Hematopoietic multipotent progenitor cell treated with erythropoietin and hydrocortisone succinate and interleukin-3 and kit ligand, for 15 days (in vitro differentiated cells): ENCODE measurements around the gene SAMD4B.

ENCODE experiments used
- DNase-seq: peaks from one replicate; pipeline ENCODE4 v3.0.0-alpha.2; 2015; ENCODE audit warnings: low spot score

Gene SAMD4B

DNA sequence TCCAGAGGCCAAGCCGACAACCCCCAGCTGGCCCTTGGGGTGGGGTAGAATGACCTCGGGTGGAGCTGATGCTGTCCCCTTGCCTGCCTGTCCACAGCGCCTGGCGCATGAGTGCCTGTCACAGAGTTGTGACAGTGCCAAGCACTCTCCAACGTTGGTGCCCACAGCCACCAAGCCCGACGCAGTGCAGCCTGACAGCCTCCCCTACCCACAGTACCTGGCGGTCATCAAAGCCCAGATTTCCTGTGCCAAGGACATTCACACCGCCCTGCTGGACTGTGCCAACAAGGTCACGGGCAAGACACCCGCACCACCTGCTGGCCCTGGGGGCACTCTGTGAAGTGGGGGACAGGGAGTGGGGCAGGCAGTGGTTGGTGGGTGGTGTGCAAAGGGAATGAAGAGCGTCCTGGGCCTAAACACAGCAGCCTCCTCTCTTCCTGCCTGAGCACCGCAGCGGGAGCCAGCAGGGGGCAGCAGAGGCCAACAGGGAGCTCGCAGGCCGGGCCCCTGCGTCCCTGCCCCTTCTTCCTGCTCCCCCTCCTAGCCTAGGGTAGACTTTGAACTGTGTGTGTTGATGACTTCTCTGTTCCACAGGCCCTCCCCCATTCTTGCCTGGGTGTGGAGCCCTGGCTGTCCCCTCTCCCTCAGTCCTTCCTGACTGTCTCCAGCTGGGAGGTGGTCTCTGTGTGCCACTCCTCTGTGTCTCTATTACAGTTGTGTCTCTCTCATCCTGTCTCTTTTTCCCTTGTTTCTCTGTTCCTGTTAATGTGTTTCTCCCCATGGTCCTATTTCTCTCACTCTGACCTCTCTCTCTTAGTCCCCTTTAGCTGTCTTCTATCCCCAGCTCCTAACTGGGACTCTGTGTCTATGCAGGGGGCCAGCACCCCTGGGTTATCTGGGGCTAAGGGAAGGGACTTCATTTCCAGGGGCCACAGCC is 55.4 kb downstream of the SAMD4B start:
- DNase-seq: peak; percentile 89

DNA sequence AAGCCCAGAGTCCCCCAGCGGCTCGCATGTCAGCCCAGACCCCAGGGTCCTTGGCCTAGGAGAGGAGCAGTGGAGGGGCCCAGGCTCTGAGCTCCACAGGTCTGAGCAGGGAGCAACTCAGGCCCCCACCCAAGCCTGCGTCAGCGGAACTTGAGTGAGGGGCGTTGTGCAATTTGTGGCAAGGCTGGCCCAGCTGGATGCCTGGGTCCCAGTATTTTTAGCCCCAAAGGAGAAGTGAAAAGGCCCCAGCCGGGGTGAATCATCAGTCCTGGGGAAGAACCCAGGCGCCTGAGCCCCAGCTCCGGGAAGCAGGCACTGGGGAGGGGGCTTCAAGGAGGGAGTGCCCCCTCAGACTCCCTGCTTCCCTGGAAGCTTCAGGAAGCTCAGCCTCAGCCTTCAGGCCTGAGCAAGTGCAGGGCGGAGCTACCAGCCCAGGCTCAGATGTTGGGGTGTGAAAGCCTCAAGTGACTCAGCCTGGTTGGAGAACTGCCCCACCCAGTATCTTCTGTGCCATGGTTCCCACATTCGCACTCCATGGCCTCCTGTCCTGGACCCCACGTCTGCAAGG is 56.2 kb downstream of the SAMD4B start:
- peak; percentile 91 for DNase-seq

DNA sequence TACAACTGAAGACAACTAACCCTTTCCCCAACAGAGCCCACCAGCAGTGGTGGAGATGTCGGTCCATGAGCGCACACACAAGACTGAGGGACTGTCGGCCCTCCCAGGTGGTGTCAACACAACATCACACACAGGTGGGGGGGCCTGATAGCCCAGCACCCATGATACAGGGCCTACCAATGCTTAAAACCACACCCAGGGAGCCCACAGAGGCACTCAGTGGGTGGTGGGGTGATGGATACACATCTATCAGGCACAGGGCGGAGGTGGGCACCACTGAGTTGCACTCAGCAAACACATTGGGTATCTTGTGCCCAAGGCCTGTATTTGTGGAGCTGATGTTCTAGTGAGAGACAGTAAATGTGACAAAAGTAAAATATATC is 57.4 kb downstream of the SAMD4B start:
- DNase-seq: peak; percentile 29

DNA sequence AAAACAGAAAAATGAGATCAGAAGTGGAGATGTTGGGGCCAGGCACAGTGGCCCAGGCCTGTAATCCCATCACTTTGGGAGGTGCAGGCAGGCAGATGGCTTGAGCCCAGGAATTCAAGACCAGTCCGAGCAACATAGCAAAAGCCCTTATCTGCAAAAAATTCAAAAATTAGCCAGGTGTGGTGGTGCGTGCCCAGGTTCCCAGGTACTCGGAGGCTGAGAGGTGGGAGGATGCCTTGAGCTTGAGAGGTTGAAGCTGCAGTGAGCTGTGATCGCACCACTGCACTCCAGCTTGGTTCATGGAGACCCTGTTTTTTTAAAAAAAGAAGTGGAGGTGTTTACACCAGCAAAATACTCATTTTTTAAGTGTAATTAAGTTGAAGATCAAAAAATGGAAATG is 57.8 kb downstream of the SAMD4B start:
- no peak for DNase-seq

- no peak for DNase-seq
Measured at GRCh38 chr19:39401070-39401548, 58.9 kb downstream of the SAMD4B start.

DNA sequence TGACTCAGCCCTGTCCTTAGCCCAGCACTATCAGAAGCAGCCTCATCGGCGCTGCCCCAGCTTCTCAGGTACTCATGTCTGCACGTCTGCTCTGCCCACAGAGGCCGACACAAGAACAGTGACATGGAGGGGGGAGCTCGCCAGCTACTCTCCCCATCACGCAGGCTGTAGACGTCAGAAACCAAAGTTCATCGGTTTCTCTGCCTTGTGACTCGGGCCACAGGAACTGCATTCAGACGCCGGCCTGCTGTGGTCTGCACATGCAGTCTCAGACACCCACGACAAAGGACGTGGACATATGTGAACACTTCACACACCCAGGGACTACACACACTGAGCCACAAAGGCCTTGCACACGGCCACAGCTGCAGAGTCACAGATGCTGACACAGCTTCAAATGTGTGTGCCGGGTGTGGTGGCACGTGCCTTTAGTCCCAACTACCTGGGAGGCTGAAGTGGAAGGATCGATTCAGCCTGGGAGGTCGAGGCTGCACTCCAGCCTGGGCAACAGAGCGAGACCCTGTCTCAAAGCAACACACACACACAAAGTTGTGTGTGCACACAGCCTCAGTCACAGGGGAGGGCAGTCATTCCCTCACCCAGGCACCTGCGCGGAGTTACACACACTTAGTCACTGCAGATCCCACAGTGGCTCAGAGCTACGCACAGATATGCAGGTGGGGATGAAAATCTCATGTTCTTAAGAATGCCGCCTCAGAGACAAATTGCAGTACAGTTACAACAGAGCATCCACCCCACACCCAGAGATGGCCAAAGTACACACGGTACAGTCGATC is 59.5 kb downstream of the SAMD4B start:
- DNase-seq: peak; percentile 75

- peak; percentile 85 for DNase-seq
Measured at GRCh38 chr19:39402346-39403300, 60.4 kb downstream of the SAMD4B start.

DNA sequence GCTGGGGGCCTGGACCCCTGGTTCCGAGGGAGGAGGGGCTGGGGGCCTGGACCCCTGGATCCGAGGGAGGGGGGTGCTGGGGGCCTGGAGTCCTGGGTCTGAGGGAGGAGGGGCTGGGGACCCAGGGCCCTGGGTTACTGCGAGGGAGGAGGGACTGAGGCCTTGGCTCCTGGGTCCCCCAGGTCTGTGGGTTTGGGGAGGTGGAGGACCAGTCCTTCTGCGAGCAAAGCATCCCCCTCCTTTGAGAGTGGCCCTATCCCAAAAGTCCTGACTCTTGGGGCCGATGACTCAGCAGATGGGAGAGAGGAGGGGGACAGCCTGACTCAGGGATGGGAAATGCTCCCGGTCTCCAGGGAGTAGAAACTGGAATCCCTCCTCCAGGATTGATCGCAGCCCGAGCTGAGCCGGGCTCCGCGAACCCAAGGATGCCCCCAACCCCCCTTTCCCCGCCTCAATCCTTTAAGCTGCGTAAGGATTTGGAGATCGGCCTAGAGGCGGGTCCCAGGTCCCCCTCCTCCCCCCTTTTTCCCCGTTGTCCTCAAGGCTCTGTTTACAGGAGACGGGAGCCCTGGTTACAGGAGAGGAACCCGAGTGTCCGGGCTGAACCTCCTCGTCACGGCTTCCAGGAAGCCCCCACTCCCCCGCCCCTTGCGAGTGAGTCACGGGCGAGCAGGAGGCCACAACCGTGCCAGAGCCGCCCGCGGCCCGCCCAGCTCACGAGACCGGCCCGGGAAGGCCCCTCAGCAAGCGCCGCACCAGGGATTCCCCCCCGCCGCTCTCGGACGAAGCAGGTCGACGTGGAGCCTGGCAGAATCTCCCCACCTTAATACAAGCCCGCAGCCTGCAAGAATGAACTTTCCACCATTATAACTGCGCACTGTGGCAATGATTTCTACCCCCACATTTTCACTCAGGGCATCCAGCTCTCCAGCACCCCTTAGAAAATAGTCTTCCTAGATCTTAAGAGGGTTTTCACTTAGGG is 61.4 kb downstream of the SAMD4B start:
- DNase-seq: peak; percentile 91

DNA sequence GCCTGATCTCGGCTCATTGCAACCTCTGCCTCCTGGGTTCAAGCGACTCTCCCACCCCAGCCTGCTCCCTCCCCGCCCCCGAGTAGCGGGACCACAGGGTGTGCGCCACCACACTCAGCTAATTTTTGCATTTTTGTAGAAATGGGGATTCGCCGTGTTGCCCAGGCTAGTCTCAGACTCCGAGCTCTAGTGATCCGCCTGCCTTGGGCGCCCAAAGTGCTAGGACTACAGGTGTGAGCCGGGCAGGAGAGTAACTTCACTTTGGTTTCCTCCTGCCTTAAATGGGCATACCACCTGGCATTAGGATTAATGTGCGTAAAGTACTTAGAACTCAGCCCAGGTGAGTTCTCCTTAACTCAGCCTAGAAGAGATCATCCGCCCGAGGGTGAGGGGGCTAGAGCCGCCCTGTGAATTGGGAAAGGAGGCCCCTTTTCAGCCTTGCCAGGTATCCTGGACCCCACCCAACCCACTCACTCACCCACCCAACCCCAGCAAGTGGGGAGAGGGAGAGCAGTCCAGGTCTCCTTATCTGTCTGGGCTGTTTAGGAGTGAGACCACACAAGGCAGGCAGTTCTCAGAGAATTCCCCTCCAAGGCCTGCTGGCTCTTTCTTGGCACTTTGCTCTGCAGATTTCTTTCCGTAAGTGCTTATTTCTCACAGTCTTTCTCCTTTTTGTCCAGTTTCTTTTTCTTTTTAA is 63.2 kb downstream of the SAMD4B start:
- peak; percentile 17 for DNase-seq

DNA sequence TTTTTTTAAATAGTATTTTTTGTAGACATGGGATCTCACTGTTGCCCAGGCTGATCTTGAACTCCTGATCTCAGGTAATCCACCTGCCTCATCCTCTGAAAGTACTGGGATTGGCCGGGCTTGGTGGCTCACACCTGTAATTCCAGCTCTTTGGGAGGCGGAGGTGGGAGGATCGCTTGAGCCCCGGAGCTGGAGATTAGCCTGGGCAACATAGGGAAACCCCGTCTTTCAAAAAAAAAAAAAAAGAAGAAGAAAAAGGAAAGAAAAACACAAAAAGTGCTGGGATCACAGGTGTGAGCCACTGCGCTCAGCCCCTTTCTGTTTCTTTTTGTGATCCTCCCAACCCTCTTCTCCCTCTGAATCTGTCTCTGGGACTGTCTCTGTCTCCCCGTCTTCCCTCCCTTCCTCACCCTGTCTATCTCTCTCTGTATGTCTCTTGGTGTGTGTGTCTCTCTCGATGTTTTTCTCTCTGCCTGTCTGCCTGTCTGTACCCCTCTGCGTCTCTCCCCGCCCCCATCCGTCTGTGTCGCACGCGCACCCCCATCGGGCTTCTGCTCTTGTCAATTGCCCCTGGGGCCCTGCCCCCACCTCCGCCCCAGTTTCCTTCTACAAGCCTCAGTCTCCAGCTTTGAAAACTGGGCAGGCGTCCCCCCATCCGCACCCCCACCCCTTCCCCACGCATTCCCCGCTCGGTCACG is 63.9 kb downstream of the SAMD4B start:
- peak; percentile 54 for DNase-seq

DNA sequence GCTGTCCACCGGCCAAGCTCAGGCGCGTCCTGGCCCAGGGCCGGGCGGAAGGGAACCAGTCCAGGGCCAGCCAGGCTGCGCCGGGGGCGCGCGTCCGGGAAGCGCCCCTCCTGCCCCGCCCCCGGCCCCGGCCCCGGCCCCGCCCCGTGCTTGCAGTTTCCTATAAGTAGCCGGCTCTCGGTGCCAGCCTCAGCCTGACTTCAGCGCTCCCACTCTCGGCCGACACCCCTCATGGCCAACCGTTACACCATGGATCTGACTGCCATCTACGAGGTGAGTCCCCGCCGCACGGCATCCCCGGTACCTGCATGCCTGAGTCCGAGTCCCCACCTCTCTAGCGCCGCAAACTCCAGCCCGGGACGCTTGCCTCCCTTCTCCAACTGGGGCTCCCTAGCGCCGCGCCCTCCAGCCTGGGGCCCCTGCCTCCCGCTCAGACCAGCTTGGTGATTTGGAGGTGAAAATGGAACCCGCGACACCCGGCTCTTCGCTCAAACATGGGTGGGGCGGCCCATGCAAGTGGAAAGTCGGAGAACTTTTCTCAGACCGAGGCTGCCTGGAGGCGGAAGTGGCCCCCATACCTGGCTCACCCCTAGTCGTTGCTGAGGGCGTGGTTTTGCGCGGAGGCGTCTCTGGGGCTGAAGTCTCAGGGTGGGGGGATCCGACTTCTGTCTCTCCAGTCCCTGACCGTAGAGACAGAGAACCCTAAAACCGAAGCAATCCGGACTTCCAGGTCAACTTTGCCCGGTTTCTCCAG is 64.6 kb downstream of the SAMD4B start, which contains the start of gene ZFP36:
Gene ZFP36, plus strand, starts transcription at position 192 of the 754 bp plus-strand sequence. Its CDS starts 58 bp downstream, at position 250.
- DNase-seq: peak; percentile 71

DNA sequence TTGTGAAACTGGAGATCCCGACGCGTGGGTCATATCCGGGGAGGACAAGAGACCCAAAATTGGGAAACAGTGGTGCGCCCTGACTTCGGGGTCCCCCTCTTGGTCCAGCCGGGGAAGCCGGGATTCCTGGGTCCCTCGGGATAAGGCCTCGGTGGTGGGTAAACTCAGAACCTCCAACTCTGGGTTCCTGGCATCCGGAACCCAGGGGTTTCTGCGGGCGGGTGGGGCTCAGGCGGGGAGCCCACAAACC is 65.1 kb downstream of the SAMD4B start:
- no peak for DNase-seq

- DNase-seq: peak; percentile 61
Measured at GRCh38 chr19:39407660-39408391, 65.6 kb downstream of the SAMD4B start.

DNA sequence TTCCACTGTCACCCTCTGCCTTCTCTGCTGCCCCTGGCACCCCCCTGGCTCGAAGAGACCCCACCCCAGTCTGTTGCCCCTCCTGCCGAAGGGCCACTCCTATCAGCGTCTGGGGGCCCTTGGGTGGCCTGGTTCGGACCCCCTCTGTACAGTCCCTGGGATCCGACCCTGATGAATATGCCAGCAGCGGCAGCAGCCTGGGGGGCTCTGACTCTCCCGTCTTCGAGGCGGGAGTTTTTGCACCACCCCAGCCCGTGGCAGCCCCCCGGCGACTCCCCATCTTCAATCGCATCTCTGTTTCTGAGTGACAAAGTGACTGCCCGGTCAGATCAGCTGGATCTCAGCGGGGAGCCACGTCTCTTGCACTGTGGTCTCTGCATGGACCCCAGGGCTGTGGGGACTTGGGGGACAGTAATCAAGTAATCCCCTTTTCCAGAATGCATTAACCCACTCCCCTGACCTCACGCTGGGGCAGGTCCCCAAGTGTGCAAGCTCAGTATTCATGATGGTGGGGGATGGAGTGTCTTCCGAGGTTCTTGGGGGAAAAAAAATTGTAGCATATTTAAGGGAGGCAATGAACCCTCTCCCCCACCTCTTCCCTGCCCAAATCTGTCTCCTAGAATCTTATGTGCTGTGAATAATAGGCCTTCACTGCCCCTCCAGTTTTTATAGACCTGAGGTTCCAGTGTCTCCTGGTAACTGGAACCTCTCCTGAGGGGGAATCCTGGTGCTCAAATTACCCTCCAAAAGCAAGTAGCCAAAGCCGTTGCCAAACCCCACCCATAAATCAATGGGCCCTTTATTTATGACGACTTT is 66.4 kb downstream of the SAMD4B start:
- peak; percentile 21 for DNase-seq

- peak; percentile 62 for DNase-seq
Measured at GRCh38 chr19:39409208-39410016, 67.2 kb downstream of the SAMD4B start.
